Prostate gland (tissue), 2 donors: ENCODE data around the gene CDK19. TPM values are rescaled to one million over a fixed set of nuclear protein-coding genes. Genes with fewer than 3 reads are reported as not detected.

Experiments
- DNase-seq: peaks from one replicate; pipeline ENCODE4 v3.0.0-alpha.2; 2019; ENCODE audit warnings: low spot score
- H3K27ac ChIP-seq, 2 donors: fragments of 200-600 bp; sonication (generic); 2 replicates each; pipeline ENCODE4 v1.5.1; 2017 to 2019
- H3K27me3 ChIP-seq: fragments of 200-600 bp; sonication (generic); replicated peaks from 2 replicates; pipeline ENCODE4 v1.5.1; 2019; ENCODE audit not compliant: insufficient read depth
- H3K36me3 ChIP-seq, 2 donors: fragments of 200-600 bp; sonication (generic); 1 replicate in 1 of 2; 2 replicates in 1 of 2; pipeline versions ENCODE4 v1.5.1 to v1.8.1; 2017 to 2019
- H3K4me1 ChIP-seq: fragments of 200-600 bp; sonication (generic); replicated peaks from 2 replicates; pipeline ENCODE4 v1.5.1; 2019
- H3K4me3 ChIP-seq, 2 donors: fragments of 200-600 bp; sonication (generic); 2 replicates each; pipeline ENCODE4 v1.5.1; 2017 to 2019
- H3K9me3 ChIP-seq: fragments of 200-600 bp; sonication (generic); 2 replicates; pipeline ENCODE4 v1.5.1; 2017
- CTCF ChIP-seq, 4 experiments: fragments of 200-600 bp in 2 of 4; fragments of 450-650 bp in 2 of 4; sonication (generic) in 2 of 4; IDR thresholded peaks; 1 replicate in 3 of 4; 2 replicates in 1 of 4; pipeline ENCODE4 v1.5.1; 2016 to 2019; ENCODE audit warnings: antibody characterized with exemption in 4 of 4, mild to moderate bottlenecking in 2 of 4, moderate library complexity in 2 of 4
- POLR2A ChIP-seq: fragments of 450-650 bp; IDR thresholded peaks from one replicate; pipeline ENCODE4 v1.6.1; 2016; ENCODE audit warnings: antibody characterized with exemption, mild to moderate bottlenecking
- POLR2AphosphoS5 ChIP-seq: sonication (generic); formaldehyde crosslinking; IDR thresholded peaks from one replicate; pipeline ENCODE4 v1.6.1; 2017; ENCODE audit warnings: antibody characterized with exemption
- WGBS: methylation state at CpG from one replicate; pipeline ENCODE4 v1.1.5; 2018; 5-methylcytosine and 5-hydroxymethylcytosine counted together
- intact Hi-C: fragments of 100-400 bp; cut with DNase I; formaldehyde crosslinking; loops from one replicate; pipeline ENCODE4 v1.14.2; 2022
- total RNA-seq, 2 donors: library from RNA; depleted of rRNA; stranded (reverse); fragments of >200 nt; gene quantifications; one replicate each; pipeline ENCODE4 v1.1.0, GENCODE V29; 2016

Gene CDK19
- total RNA-seq, 2 donors from 2014 or later = 41.4 to 70.2 TPM

- Histone ChIP-seq H3K36me3 (no peaks in the 10 kb centered on the region), H3K9me3 (no peaks in the 10 kb centered on the region), H3K4me1 (no peaks in the 10 kb centered on the region), H3K27ac (no peak overlapping the region), H3K4me3 (no peak overlapping the region), H3K27me3 (no peaks in the 10 kb centered on the region)
- intact Hi-C loops = no loop called here
- TF ChIP-seq CTCF (IDR thresholded peaks at IDR 0.05) (no peak), POLR2AphosphoS5 (no peak), POLR2A (no peak)
- WGBS = 79% methylated on average over 7 of the region's 7 CpGs
- no peak for DNase-seq
Observed at GRCh38 chr6:110566346-110567125, 248.7 kb downstream of the CDK19 start.

GRCh38 chr6:110564703-110565421, 250.4 kb downstream of the CDK19 start:
- Histone ChIP-seq H3K27me3 (no peaks in the 10 kb centered on the region), H3K36me3 (no peaks in the 10 kb centered on the region), H3K4me3 (no peak overlapping the region), H3K4me1 (no peaks in the 10 kb centered on the region), H3K27ac (no peak overlapping the region), H3K9me3 (no peaks in the 10 kb centered on the region)
- WGBS = 92% methylated on average over 6 of the region's 6 CpGs
- TF ChIP-seq CTCF (IDR thresholded peaks at IDR 0.05) (no peak), POLR2AphosphoS5 (no peak), POLR2A (no peak)
- intact Hi-C loops = no loop called here
- no peak for DNase-seq

- no peak for DNase-seq
- no peaks in the 10 kb centered on the region for H3K36me3 ChIP-seq
- no peak overlapping the region for H3K4me3 ChIP-seq
- no peak overlapping the region for H3K27ac ChIP-seq
- TF ChIP-seq CTCF (IDR thresholded peaks at IDR 0.05) = no peak
- no peak for TF ChIP-seq POLR2AphosphoS5
- TF ChIP-seq POLR2A = no peak
- H3K27me3 ChIP-seq = no peaks in the 10 kb centered on the region
- intact Hi-C loops = no loop called here
- H3K9me3 ChIP-seq = no peaks in the 10 kb centered on the region
- 73% methylated on average over 2 of the region's 2 CpGs for WGBS
- no peaks in the 10 kb centered on the region for H3K4me1 ChIP-seq
Observed at GRCh38 chr6:110563711-110564110, 251.6 kb downstream of the CDK19 start.

- no peak overlapping the region for H3K27ac ChIP-seq
- H3K36me3 ChIP-seq = no peaks in the 10 kb centered on the region
Observed at GRCh38 chr6:110562316-110562915, 252.9 kb downstream of the CDK19 start.

More at GRCh38 chr6:110562316-110562915, 252.9 kb downstream of the CDK19 start:
- 97% methylated on average over 6 of the region's 6 CpGs for WGBS
- TF ChIP-seq CTCF (IDR thresholded peaks at IDR 0.05) (no peak), POLR2A (no peak), POLR2AphosphoS5 (no peak)
- H3K4me3 ChIP-seq = no peak overlapping the region
- no peaks in the 10 kb centered on the region for H3K4me1 ChIP-seq
- intact Hi-C loops = no loop called here
- DNase-seq = no peak
- no peaks in the 10 kb centered on the region for H3K27me3 ChIP-seq
- H3K9me3 ChIP-seq = no peaks in the 10 kb centered on the region
